Endothelial cell of hepatic sinusoid (primary cell): ENCODE data around the gene CEP57.
"Not testable (repeated sequence)": the region's sequence is repeated elsewhere in the genome, so short reads cannot be mapped to it uniquely, and the experiment has no call there.

ENCODE experiments used
- in situ Hi-C: cut with HindIII; loops from 2 replicates; pipeline ENCODE4 v1.10.0; 2017; ENCODE audit warnings: low sequenced_read_pairs

Gene CEP57

GRCh38 chr11:95850137-95850536, 59.8 kb downstream of the CEP57 start:
- in situ Hi-C loops = no loop called here

- in situ Hi-C loops = no loop called here
Measured at GRCh38 chr11:95853138-95853537, 62.8 kb downstream of the CEP57 start.

GRCh38 chr11:95853862-95854261, 63.6 kb downstream of the CEP57 start:
- in situ Hi-C loops = no loop called here

GRCh38 chr11:95854362-95854761, 64.1 kb downstream of the CEP57 start:
- in situ Hi-C loops = not testable (repeated sequence)

- in situ Hi-C loops = not testable (repeated sequence)
Measured at GRCh38 chr11:95860024-95860423, 69.7 kb downstream of the CEP57 start.

- in situ Hi-C loops = no loop called here
Measured at GRCh38 chr11:95863486-95864140, 73.3 kb downstream of the CEP57 start.

GRCh38 chr11:95867105-95867504, 76.8 kb downstream of the CEP57 start:
- in situ Hi-C loops = no loop called here

GRCh38 chr11:95870877-95871276, 80.6 kb downstream of the CEP57 start:
- in situ Hi-C loops = not testable (repeated sequence)

- in situ Hi-C loops = no loop called here
Measured at GRCh38 chr11:95877291-95877690, 87.0 kb downstream of the CEP57 start.
